ENCODE data around the gene VANGL1.

DNA sequence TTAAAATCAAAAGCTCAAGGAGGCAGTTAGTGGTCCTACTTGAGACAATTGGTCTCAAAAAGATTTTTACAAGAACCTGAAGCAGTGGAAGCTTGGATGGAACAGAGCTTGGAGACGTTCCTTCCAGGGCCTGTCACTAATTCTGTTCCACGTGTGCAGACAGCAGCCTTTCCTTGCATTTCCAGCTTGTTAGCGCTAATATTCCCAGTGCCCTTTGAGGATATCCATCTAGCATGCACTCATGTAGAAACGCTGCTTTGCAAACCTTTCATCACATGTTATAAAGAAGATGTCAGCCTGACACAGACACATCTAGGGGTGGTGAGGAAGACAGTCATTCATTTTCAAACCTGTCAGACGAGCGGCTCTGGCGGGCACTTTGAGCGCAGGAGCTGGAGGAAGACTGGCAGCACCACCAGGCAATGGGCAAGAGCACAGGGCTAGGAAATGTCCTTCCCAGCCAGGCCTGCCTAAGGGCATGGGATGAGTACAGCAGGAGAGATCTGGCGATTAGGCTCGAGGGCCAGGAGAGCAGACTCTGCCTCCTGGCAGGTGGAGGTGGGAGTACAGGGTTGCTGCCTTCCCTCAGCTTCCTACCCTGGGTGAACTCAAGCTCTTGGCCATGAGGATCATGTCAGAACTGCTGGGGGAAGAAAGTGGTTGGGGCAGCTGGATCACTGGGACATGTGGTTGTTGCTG, 71.3 kb downstream of the VANGL1 start:
- TF ChIP-seq, protein P1, sequence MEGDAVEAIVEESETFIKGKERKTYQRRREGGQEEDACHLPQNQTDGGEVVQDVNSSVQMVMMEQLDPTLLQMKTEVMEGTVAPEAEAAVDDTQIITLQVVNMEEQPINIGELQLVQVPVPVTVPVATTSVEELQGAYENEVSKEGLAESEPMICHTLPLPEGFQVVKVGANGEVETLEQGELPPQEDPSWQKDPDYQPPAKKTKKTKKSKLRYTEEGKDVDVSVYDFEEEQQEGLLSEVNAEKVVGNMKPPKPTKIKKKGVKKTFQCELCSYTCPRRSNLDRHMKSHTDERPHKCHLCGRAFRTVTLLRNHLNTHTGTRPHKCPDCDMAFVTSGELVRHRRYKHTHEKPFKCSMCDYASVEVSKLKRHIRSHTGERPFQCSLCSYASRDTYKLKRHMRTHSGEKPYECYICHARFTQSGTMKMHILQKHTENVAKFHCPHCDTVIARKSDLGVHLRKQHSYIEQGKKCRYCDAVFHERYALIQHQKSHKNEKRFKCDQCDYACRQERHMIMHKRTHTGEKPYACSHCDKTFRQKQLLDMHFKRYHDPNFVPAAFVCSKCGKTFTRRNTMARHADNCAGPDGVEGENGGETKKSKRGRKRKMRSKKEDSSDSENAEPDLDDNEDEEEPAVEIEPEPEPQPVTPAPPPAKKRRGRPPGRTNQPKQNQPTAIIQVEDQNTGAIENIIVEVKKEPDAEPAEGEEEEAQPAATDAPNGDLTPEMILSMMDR (conservative IDR thresholded peaks at IDR 0.05; ENCODE audit: low read depth, low read length): no peak
- no peak for TF ChIP-seq EZH2phosphoT487 (IDR thresholded peaks at IDR 0.05; ENCODE audit: borderline replicate concordance, low read length)

Data from PC-3 (cell line).